K562 (cell line): ENCODE results near the gene FAM219A.
"Not testable (repeated sequence)": the region's sequence is repeated elsewhere in the genome, so short reads cannot be mapped to it uniquely, and the experiment has no call there.

Experiments
- CTCF ChIP-seq, 3 experiments: IDR thresholded peaks in 2 of 3; conservative IDR thresholded peaks in 1 of 3; 2 replicates each; pipeline ENCODE4 v1.5.1; 2011 to 2012; ENCODE audit warnings: low read length in 3 of 3, mild to moderate bottlenecking in 3 of 3, control low read depth in 2 of 3, improper control_type of control experiment in 1 of 3, inconsistent platforms in 1 of 3, low read depth in 1 of 3, mixed read lengths in 1 of 3, moderate library complexity in 1 of 3; ENCODE audit not compliant: insufficient read depth in 2 of 3
- E2F4 ChIP-seq: sonication (generic); formaldehyde crosslinking; IDR thresholded peaks from 2 replicates; pipeline ENCODE4 v1.8.0; 2022; ENCODE audit warnings: mild to moderate bottlenecking, low read depth, missing genetic modification reagents
- POLR2AphosphoS2 ChIP-seq: IDR thresholded peaks from 2 replicates; pipeline ENCODE4 v1.6.1; 2012; ENCODE audit warnings: low read length, improper control_type of control experiment
- ZNF274 ChIP-seq: IDR thresholded peaks from 2 replicates; pipeline ENCODE4 v1.6.1; 2011; ENCODE audit warnings: low read depth, mild to moderate bottlenecking, low read length, moderate library complexity, borderline replicate concordance
- TF ChIP-seq, protein P1 (sequence below): fragments of 250-450 bp; sonication (Bioruptor Pico); IDR thresholded peaks from 2 replicates; pipeline ENCODE4 v1.5.0; 2021
- TF ChIP-seq, protein P2 (sequence below), 2 experiments: fragments of 450-650 bp; formaldehyde crosslinking in 1 of 2; IDR thresholded peaks; 2 replicates each; pipeline versions ENCODE4 v1.4.0 to v1.6.1; 2014 to 2020; ENCODE audit warnings: mild to moderate bottlenecking in 2 of 2, borderline replicate concordance in 1 of 2, low read depth in 1 of 2

- not testable (repeated sequence) for TF ChIP-seq ZNF274; CTCF (IDR thresholded peaks at IDR 0.05 in 2 of 3, conservative IDR thresholded peaks at IDR 0.05 in 1 of 3; ENCODE audit: insufficient read depth in 2 of 3, low read depth in 1 of 3, low read length in 3 of 3); E2F4 (CRISPR knock-in tag); POLR2AphosphoS2
- TF ChIP-seq, protein P1, sequence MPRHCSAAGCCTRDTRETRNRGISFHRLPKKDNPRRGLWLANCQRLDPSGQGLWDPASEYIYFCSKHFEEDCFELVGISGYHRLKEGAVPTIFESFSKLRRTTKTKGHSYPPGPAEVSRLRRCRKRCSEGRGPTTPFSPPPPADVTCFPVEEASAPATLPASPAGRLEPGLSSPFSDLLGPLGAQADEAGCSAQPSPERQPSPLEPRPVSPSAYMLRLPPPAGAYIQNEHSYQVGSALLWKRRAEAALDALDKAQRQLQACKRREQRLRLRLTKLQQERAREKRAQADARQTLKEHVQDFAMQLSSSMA (CRISPR knock-in tag): not testable (repeated sequence)
- TF ChIP-seq, protein P2, sequence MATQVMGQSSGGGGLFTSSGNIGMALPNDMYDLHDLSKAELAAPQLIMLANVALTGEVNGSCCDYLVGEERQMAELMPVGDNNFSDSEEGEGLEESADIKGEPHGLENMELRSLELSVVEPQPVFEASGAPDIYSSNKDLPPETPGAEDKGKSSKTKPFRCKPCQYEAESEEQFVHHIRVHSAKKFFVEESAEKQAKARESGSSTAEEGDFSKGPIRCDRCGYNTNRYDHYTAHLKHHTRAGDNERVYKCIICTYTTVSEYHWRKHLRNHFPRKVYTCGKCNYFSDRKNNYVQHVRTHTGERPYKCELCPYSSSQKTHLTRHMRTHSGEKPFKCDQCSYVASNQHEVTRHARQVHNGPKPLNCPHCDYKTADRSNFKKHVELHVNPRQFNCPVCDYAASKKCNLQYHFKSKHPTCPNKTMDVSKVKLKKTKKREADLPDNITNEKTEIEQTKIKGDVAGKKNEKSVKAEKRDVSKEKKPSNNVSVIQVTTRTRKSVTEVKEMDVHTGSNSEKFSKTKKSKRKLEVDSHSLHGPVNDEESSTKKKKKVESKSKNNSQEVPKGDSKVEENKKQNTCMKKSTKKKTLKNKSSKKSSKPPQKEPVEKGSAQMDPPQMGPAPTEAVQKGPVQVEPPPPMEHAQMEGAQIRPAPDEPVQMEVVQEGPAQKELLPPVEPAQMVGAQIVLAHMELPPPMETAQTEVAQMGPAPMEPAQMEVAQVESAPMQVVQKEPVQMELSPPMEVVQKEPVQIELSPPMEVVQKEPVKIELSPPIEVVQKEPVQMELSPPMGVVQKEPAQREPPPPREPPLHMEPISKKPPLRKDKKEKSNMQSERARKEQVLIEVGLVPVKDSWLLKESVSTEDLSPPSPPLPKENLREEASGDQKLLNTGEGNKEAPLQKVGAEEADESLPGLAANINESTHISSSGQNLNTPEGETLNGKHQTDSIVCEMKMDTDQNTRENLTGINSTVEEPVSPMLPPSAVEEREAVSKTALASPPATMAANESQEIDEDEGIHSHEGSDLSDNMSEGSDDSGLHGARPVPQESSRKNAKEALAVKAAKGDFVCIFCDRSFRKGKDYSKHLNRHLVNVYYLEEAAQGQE (IDR thresholded peaks at IDR 0.05; ENCODE audit: borderline replicate concordance): not testable (repeated sequence)
- TF ChIP-seq, protein P2 (CRISPR knock-in tag; IDR thresholded peaks at IDR 0.05; ENCODE audit: low read depth): not testable (repeated sequence)
Observed at GRCh38 chr9:34481620-34482019, 23.2 kb upstream of the FAM219A start.
